Dedifferentiated amniotic fluid mesenchymal stem cell (primary cell): Measurements from ENCODE around the gene SDC3.
"Not testable (repeated sequence)": the region's sequence is repeated elsewhere in the genome, so short reads cannot be mapped to it uniquely, and the experiment has no call there.

Experiments used
- DNase-seq: peaks from one replicate; pipeline ENCODE4 v3.0.0-alpha.2; 2016; ENCODE audit errors: extremely low spot score

The SDC3 gene

GRCh38 chr1:30875197-30875596 is 33.4 kb downstream of the SDC3 start:
- no peak for DNase-seq

- DNase-seq, result no peak
Observed at GRCh38 chr1:30874176-30874575, 34.4 kb downstream of the SDC3 start.

- DNase-seq, result no peak
Observed at GRCh38 chr1:30872948-30873263, 35.7 kb downstream of the SDC3 start.

GRCh38 chr1:30872033-30872947 is 36.3 kb downstream of the SDC3 start:
- DNase-seq, result no peak

DNA sequence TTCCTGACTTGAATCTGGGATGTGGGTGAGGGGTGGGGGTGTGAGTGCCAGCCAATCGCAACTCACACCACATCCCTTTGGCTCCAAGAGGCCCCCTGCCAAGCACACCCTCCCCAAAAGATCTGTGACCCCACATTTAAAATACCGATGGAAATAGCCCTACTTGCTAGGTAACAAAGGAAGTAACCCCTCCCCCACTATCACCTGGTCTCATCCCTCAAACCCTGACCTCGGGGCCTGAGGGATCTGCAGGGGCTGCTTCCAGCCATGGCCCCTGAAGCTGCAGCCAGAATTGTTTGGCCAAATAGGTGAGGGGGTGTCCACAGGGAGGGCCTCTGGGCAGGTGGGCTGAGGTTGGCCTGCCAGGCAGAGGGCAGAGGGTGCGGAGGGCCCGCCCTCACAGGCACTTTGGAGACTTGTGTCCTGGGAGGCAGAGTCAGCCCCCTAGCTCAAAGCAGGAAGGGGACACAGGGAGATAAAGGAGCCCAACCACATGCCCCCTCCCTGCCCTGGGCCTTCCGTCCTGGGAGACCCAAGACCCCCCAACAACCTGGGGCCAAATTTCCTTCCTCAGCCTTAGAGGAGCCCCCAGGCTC is 37.2 kb downstream of the SDC3 start:
- DNase-seq, result no peak

- no peak for DNase-seq
Observed at GRCh38 chr1:30870656-30871055, 37.9 kb downstream of the SDC3 start.

DNA sequence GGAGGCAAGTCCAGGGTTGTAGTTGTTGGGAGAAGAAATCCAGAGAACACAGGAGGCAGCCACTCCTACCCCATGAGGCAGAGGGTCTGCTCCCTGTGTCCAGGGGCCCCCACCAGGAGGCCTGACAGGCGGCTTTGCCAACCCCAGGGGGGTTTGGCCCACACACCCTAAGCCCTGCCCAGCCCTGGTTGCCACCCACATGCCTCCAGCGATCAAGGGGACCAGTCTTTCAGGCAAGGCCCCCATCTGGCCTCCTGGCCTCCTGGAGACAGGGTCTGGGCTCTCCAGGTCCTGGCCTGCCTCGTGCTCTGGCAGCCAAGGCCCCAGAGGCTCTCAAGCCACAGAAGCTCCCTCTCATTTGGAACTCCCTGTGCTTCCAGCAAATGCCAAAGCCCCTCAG is 38.5 kb downstream of the SDC3 start:
- DNase-seq, result no peak

- DNase-seq, result no peak
Observed at GRCh38 chr1:30868833-30869435, 39.6 kb downstream of the SDC3 start.

GRCh38 chr1:30868057-30868456 is 40.5 kb downstream of the SDC3 start:
- DNase-seq, result not testable (repeated sequence)

DNA sequence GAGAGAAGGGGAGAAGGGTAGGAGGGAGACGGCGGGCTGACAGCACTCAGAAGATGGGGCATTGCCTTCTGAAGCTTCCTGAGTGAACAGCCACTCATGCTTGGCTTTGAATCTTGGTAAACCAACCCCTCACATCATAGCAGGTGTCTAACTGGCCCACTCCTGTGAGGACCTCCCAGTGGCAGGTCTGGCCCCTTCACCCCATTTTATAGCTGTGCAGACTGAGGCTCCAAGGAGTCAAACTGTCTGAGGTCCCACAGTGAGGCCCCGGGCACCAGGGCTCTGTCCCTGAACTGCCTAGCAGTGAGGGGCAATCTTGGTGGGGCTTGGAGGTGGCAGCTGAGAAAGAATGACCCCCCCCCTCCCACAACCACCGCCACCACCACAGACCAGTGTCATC is 41.0 kb downstream of the SDC3 start:
- DNase-seq, result no peak

DNA sequence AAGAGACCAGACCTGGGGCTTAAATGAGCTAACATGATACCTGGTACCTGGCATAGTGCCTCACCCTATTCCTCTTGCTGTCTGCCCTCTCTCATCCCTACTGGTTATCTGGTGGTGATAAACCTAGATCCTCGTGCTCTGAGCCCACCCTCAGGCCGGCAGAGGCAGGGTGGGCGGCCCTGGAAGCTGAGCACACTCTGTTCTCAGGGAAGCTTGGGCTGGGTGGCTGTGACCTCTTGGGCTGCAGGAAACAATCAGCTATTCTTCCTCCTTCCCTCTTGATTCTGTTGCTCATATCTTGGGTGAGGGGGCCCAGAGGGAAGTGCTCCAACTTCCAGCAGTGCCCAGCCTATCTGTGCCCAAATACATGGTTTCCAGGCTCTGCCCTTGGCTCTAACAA is 42.0 kb downstream of the SDC3 start:
- no peak for DNase-seq

- DNase-seq, result no peak
Observed at GRCh38 chr1:30864681-30865080, 43.9 kb downstream of the SDC3 start.

GRCh38 chr1:30863858-30864604 is 44.5 kb downstream of the SDC3 start:
- DNase-seq, result no peak

GRCh38 chr1:30860320-30860652 is 48.3 kb downstream of the SDC3 start:
- no peak for DNase-seq

DNA sequence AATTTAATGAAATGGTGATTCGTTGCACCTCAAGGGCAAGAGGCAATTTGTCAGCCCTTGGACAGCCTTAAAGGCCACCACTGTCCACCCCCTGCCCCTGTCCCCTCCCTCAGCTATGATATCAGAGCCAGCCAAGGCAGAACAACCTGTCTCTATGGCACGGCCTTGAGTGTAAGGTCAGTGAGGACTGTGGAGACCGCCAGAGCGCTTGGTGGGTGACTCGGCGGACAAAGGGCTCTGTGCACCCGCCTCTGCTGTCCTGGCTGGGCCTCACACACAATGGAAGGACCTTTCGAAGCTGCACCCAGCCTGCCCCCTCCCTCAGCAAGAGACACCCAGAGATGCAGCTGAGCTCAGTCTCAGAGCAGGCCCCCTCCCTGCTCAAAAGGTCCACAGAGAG is 50.6 kb downstream of the SDC3 start:
- DNase-seq, result no peak

- DNase-seq, result no peak
Observed at GRCh38 chr1:30857062-30857461, 51.5 kb downstream of the SDC3 start.

DNA sequence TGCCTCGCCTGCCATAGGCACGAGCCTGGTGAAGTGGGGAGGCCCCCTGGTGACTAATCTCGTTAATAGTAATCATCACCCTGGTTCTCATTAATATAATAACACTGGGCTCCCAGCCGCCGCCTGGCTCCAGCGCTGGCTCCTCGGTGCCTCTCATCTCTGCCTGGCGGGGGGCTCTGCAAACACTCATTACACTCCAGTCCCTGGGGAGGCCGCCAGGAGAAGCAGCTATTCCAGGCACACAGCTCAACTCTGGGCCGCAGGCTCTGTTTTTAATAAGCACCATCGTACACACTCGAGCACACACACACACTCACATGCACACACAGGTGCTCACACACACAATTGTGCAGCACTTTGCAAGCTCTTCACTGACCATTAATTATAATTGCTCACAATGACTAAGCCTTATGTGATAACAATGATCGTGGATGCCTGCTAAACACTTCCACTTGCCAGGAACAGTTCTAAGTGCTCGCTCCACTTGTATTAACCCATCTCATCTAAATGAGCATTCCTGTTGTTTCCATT is 52.2 kb downstream of the SDC3 start:
- DNase-seq, result no peak

DNA sequence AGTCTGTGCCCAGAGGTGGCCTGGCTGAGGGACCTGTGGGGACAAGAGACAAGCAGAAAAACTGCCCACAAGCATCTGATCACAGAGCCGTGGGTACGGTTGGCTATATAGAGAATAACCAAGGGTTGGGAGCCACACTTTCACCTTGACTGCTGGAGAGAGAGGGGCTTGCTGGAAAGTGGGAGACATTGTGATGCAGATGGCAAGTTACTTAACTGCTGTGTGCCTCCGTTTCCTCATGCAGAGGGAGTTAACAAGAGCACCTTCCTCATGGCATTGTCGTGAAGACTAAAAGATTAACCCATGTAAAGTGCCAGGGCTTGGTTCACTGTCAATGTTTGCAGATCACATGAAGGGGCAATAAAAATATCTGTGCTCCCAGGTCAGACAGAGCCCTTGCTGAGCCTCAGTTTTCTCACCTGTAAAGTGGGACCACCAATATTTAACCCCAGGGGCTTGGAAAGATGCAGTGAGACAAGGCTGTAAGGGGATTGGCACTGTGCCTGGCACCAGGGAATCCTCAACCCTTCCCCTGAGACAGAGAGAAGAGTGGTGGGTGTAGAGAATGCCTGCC is 52.8 kb downstream of the SDC3 start:
- no peak for DNase-seq

- DNase-seq, result no peak
Observed at GRCh38 chr1:30853350-30853749, 55.2 kb downstream of the SDC3 start.

DNA sequence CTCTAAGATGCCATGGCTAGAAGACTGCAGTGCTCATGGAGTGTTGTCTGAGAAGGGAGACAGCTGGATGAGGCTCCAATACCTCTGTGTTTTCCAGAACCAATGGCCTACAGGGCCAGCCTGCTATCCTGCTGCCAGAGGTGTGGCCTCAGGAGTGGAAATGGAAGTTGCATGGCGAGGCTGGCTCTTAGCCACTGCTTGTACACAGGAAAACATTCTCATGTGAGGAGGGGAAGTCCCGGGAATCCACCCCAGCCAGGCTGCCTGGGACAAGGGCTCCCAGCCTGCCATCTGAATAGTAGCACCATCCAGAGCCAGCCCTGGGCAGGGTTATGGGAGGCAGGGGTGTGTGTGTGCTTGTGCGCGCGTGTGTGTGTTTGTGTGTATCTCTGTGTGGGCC is 56.5 kb downstream of the SDC3 start:
- DNase-seq, result no peak

GRCh38 chr1:30851286-30851685 is 57.3 kb downstream of the SDC3 start:
- no peak for DNase-seq

- no peak for DNase-seq
Observed at GRCh38 chr1:30850607-30851006, 58.0 kb downstream of the SDC3 start.
